IgD-negative memory B cell (primary cell): ENCODE measurements around the gene GALNT10. TPM values are rescaled to one million over a fixed set of nuclear protein-coding genes. Genes with fewer than 3 reads are reported as not detected.

ENCODE experiments used
- H3K27ac Mint-ChIP-seq, 3 donors: one replicate each; pipeline ENCODE4 v1.8.0; 2020 to 2022; ENCODE audit warnings: mild to moderate bottlenecking in 3 of 3, mixed read lengths in 3 of 3, moderate library complexity in 1 of 3
- H3K27me3 Mint-ChIP-seq: one replicate; pipeline ENCODE4 v1.8.0; 2021; ENCODE audit warnings: mixed read lengths
- H3K36me3 Mint-ChIP-seq: one replicate; pipeline ENCODE4 v1.8.0; 2020; ENCODE audit warnings: mild to moderate bottlenecking, mixed read lengths
- H3K4me1 Mint-ChIP-seq, 3 donors: one replicate each; pipeline ENCODE4 v1.8.0; 2020 to 2022; ENCODE audit warnings: mixed read lengths in 3 of 3, mild to moderate bottlenecking in 1 of 3
- H3K4me3 Mint-ChIP-seq, 4 donors: one replicate each; pipeline ENCODE4 v1.8.0; 2020 to 2022; ENCODE audit warnings: mild to moderate bottlenecking in 4 of 4, mixed read lengths in 4 of 4, moderate library complexity in 3 of 4
- H3K9me3 Mint-ChIP-seq, 3 donors: one replicate each; pipeline ENCODE4 v1.8.0; 2020 to 2021; ENCODE audit warnings: mixed read lengths in 3 of 3, mild to moderate bottlenecking in 1 of 3
- polyA plus RNA-seq: library from polyadenylated mRNA; unstranded; fragments of 300-500 nt; fragmentation: Illumina TruSeq; gene quantifications from one replicate; pipeline ENCODE4 v1.2.3, GENCODE V29; 2021

Gene GALNT10
- polyA plus RNA-seq, 1 donor from 2014 or later = 25.0 TPM

GRCh38 chr5:154309805-154310204 lies 119.3 kb downstream of the GALNT10 start:
- Mint-ChIP-seq H3K9me3 (no peaks in the 10 kb centered on the region), H3K4me1 (peaks cover 5 to 16% (median 6%) of the 10 kb centered on the region in 3 donors), H3K27ac (no peak overlapping the region)

GRCh38 chr5:154311362-154311761 lies 120.8 kb downstream of the GALNT10 start:
- Mint-ChIP-seq H3K27me3 (no peaks in the 10 kb centered on the region), H3K4me1 (peaks cover 5 to 11% (median 6%) of the 10 kb centered on the region in 3 donors), H3K9me3 (no peaks in the 10 kb centered on the region), H3K36me3 (peaks cover 17% of the 10 kb centered on the region), H3K4me3 (no peak overlapping the region), H3K27ac (peak overlapping the region in 1 of 3 donors; percentile 21)

More at GRCh38 chr5:154309805-154310204, 119.3 kb downstream of the GALNT10 start:
- peaks cover 18% of the 10 kb centered on the region for H3K36me3 Mint-ChIP-seq
- H3K27me3 Mint-ChIP-seq = no peaks in the 10 kb centered on the region
- no peak overlapping the region for H3K4me3 Mint-ChIP-seq

GRCh38 chr5:154312000-154312399 lies 121.5 kb downstream of the GALNT10 start:
- Mint-ChIP-seq H3K27me3 (no peaks in the 10 kb centered on the region), H3K36me3 (peaks cover 17% of the 10 kb centered on the region), H3K4me1 (peaks cover 4 to 6% (median 5%) of the 10 kb centered on the region in 3 donors), H3K9me3 (no peaks in the 10 kb centered on the region), H3K4me3 (no peak overlapping the region), H3K27ac (peak overlapping the region in 1 of 3 donors; percentile 21)

DNA sequence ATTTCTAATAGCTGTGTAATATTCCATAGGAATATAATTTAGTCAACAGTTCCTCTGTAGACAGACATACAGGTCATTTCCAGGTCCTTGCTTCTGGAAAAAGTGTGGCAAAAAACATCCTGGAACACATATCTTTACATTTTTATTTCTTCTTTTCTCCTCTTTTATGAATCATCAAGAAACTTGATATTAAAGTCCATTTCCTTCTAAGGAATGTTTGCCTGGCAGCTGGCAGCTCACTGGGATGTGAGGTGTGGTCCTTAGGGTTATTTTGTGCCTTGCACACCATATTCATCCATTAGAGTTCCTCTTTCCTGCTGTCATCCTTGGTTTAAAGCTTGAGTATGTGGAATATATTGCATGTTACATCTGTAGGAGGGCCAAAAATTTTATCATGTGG lies 122.0 kb downstream of the GALNT10 start:
- Mint-ChIP-seq H3K27ac (peak overlapping the region in 1 of 3 donors; percentile 21), H3K4me3 (no peak overlapping the region), H3K36me3 (peaks cover 19% of the 10 kb centered on the region), H3K4me1 (peaks cover 4 to 6% (median 5%) of the 10 kb centered on the region in 3 donors), H3K27me3 (no peaks in the 10 kb centered on the region), H3K9me3 (no peaks in the 10 kb centered on the region)

DNA sequence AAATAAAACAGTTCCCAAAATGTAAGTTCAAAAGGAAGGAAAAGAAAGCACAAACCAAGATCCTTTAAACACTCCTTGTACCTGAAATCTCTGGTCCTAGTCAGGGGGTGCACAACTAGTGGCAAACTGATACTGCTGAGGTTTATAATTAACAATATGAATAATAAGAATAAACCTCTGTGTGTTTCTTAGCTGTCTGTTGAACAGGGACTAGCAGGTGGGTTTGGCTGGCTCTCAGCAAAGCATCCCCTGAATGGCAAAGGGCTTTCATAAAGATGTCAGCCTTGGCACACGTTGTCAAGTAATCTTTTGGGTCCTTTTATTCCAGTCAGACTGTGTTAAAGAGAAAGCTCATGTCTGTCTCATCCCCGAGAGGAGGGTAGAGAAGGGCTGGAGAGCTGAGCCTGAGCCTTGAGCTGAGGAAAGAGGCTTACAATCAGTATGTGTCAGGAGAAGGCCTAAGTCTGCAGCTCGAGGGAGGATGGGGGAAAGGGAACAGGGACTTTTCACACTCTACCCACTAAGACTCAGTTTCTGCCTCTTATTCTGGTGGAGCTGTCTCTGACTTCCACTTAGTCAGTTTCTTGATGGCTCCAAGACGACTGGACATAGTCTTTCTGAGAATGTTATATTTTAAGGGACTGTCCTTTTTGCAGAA lies 123.0 kb downstream of the GALNT10 start:
- Mint-ChIP-seq H3K9me3 (no peaks in the 10 kb centered on the region), H3K36me3 (peaks cover 20% of the 10 kb centered on the region), H3K4me3 (no peak overlapping the region), H3K4me1 (peaks cover 4 to 6% (median 5%) of the 10 kb centered on the region in 3 donors), H3K27me3 (no peaks in the 10 kb centered on the region), H3K27ac (no peak overlapping the region)

DNA sequence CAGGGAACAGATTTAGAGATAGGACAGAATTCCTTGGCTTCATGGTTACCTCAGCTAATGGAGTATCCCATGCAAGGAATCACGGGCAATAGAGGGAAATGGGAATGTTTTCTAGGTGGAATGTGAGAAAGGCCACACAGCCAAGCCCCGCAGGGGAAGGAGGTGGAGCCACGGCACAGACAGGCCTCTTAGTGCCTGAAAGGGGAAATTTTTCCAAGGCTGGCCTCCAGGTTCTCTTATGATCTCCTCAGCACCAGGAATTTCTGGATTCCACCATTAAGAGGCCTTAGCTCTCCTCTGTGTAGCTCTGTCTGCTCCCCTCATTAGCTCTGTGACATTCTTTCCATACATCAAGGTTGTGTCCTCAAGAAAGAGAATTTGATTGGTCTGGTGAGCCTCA lies 124.7 kb downstream of the GALNT10 start:
- Mint-ChIP-seq H3K4me1 (peaks cover 0 to 4% (median 1%) of the 10 kb centered on the region in 3 donors), H3K36me3 (peaks cover 17% of the 10 kb centered on the region), H3K27me3 (no peaks in the 10 kb centered on the region), H3K27ac (no peak overlapping the region), H3K4me3 (no peak overlapping the region), H3K9me3 (no peaks in the 10 kb centered on the region)

DNA sequence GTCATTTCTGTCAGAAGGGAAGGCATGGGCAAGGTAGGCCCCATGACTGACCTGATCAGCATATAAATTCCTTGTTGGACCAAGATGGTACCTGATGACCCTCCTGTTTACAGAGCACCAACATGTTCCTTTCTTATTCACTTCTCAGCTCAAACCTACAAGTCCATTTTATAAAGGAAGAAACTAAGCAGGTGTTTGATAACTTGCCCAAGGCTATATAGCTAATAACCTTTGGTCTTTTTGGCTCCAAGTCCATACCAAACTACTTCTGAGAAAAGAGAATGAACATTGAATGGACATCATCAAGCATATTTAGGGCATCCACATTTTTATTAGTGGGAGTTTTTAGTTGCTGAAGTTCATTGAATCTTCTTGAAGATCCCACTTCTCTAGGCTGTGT lies 125.2 kb downstream of the GALNT10 start:
- peaks cover 16% of the 10 kb centered on the region for H3K36me3 Mint-ChIP-seq
- H3K4me3 Mint-ChIP-seq = no peak overlapping the region
- H3K27ac Mint-ChIP-seq = no peak overlapping the region
- H3K4me1 Mint-ChIP-seq = peaks cover 0 to 6% (median 3%) of the 10 kb centered on the region in 3 donors
- H3K27me3 Mint-ChIP-seq = no peaks in the 10 kb centered on the region
- no peaks in the 10 kb centered on the region for H3K9me3 Mint-ChIP-seq

- Mint-ChIP-seq H3K4me1 (peaks cover 0 to 6% (median 5%) of the 10 kb centered on the region in 3 donors), H3K27me3 (no peaks in the 10 kb centered on the region), H3K36me3 (peaks cover 14% of the 10 kb centered on the region), H3K9me3 (no peaks in the 10 kb centered on the region), H3K4me3 (no peak overlapping the region), H3K27ac (no peak overlapping the region)
These were observed 125.8 kb downstream of the GALNT10 start for GRCh38 chr5:154316223-154316935.

GRCh38 chr5:154317916-154318315 lies 127.4 kb downstream of the GALNT10 start:
- Mint-ChIP-seq H3K9me3 (no peaks in the 10 kb centered on the region), H3K27ac (no peak overlapping the region), H3K36me3 (peaks cover 12% of the 10 kb centered on the region), H3K4me1 (peaks cover 0 to 4% (median 4%) of the 10 kb centered on the region in 3 donors), H3K27me3 (no peaks in the 10 kb centered on the region), H3K4me3 (no peak overlapping the region)

GRCh38 chr5:154318691-154319090 lies 128.2 kb downstream of the GALNT10 start:
- Mint-ChIP-seq H3K36me3 (peaks cover 14% of the 10 kb centered on the region), H3K27me3 (no peaks in the 10 kb centered on the region), H3K9me3 (no peaks in the 10 kb centered on the region), H3K27ac (peak overlapping the region in 1 of 3 donors; percentile 19), H3K4me1 (peaks cover 0 to 4% (median 2%) of the 10 kb centered on the region in 3 donors), H3K4me3 (no peak overlapping the region)

GRCh38 chr5:154319736-154320135 lies 129.2 kb downstream of the GALNT10 start:
- Mint-ChIP-seq H3K4me3 (no peak overlapping the region), H3K27ac (no peak overlapping the region), H3K27me3 (no peaks in the 10 kb centered on the region), H3K9me3 (no peaks in the 10 kb centered on the region), H3K36me3 (peaks cover 21% of the 10 kb centered on the region), H3K4me1 (peaks cover 0 to 7% (median 2%) of the 10 kb centered on the region in 3 donors)

- H3K27ac Mint-ChIP-seq = peak overlapping the region in 2 of 3 donors; percentile 67 to 68
- peaks cover 18% of the 10 kb centered on the region for H3K36me3 Mint-ChIP-seq
- H3K4me1 Mint-ChIP-seq = peaks cover 0 to 7% (median 2%) of the 10 kb centered on the region in 3 donors
- no peaks in the 10 kb centered on the region for H3K9me3 Mint-ChIP-seq
- no peaks in the 10 kb centered on the region for H3K27me3 Mint-ChIP-seq
- H3K4me3 Mint-ChIP-seq = peak overlapping the region in 1 of 4 donors; percentile 57
These were observed 129.9 kb downstream of the GALNT10 start for GRCh38 chr5:154320224-154321089.

DNA sequence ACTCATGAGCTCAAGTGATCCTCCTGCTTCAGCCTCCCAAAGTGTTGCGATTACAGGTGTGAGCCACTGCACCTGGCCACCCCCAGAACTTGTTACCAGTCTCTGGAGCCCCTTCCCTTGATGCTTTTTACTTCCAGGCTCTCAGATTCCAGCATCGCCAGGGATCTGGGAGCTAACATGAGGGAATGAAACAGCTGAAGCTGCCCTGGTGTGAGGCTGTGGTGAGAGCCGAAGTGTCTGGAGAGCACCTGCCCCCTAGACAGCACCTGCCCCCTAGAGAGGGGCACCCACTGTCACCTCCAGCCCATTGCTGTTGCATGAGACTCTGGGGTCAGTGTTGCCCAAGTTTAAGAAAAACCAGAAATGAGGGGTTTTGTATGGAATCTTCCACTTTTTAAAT lies 131.0 kb downstream of the GALNT10 start:
- H3K4me1 Mint-ChIP-seq = peaks cover 0 to 7% (median 3%) of the 10 kb centered on the region in 3 donors
- no peak overlapping the region for H3K4me3 Mint-ChIP-seq
- peak overlapping the region in 1 of 3 donors; percentile 68 for H3K27ac Mint-ChIP-seq
- no peaks in the 10 kb centered on the region for H3K27me3 Mint-ChIP-seq
- H3K36me3 Mint-ChIP-seq = peaks cover 17% of the 10 kb centered on the region
- H3K9me3 Mint-ChIP-seq = no peaks in the 10 kb centered on the region

DNA sequence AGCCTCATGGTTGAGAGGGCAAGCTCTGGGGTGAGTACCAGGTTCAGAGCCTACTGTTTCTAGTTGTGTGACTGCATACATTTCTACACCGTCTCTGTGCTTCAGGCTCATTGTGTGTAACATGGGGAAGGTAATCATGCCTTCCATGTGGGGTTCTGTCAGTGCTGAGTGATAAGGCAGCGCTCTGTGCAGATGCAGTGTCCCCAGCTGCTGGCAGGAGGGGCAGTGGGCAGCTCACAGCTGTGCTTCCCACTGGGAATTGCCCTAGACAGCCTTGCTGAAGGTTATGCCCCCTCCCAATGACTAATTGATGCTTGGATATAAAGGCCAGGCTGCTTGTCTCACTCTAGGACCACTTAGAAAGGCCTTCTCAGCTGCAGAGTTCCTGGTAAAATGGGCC lies 133.5 kb downstream of the GALNT10 start:
- Mint-ChIP-seq H3K4me1 (peaks cover 0 to 7% (median 3%) of the 10 kb centered on the region in 3 donors), H3K27me3 (no peaks in the 10 kb centered on the region)

GRCh38 chr5:154325566-154325965 lies 135.0 kb downstream of the GALNT10 start:
- Mint-ChIP-seq H3K36me3 (peaks cover 9% of the 10 kb centered on the region), H3K27ac (no peak overlapping the region), H3K9me3 (no peaks in the 10 kb centered on the region), H3K4me1 (peaks cover 0 to 6% (median 2%) of the 10 kb centered on the region in 3 donors), H3K4me3 (no peak overlapping the region), H3K27me3 (no peaks in the 10 kb centered on the region)

More for the DNA sequence above, 133.5 kb downstream of the GALNT10 start:
- Mint-ChIP-seq H3K4me3 (no peak overlapping the region), H3K9me3 (no peaks in the 10 kb centered on the region), H3K27ac (no peak overlapping the region), H3K36me3 (peaks cover 10% of the 10 kb centered on the region)
